Mucosa of descending colon (tissue), 3 donors: ENCODE results near the gene MAFG. TPM values are rescaled to one million over a fixed set of nuclear protein-coding genes. Genes with fewer than 3 reads are reported as not detected.

Experiments
- ATAC-seq: fragments of 200-7000 bp; cut with Tn5 transposase; one replicate; pipeline ENCODE4 v1.9.1; 2020; ENCODE audit warnings: mild to moderate bottlenecking, moderate library complexity
- DNase-seq, 3 donors: peaks; one replicate each; pipeline ENCODE4 v3.0.0-alpha.2; 2020
- H3K36me3 ChIP-seq: fragments of 200-600 bp; one replicate; pipeline ENCODE4 v1.8.0; 2021; ENCODE audit warnings: low read depth, mild to moderate bottlenecking
- H3K4me1 ChIP-seq: fragments of 200-600 bp; one replicate; pipeline ENCODE4 v1.8.0; 2021; ENCODE audit warnings: low read depth, mild to moderate bottlenecking
- H3K4me3 ChIP-seq: fragments of 200-600 bp; one replicate; pipeline ENCODE4 v1.8.0; 2021; ENCODE audit warnings: mild to moderate bottlenecking
- H3K9me3 ChIP-seq: fragments of 200-600 bp; one replicate; pipeline ENCODE4 v1.8.0; 2021; ENCODE audit warnings: mild to moderate bottlenecking
- intact Hi-C, 2 donors: fragments of 100-400 bp; cut with DNase I in 1 of 2; cut with micrococcal nuclease in 1 of 2; formaldehyde crosslinking; loops; one replicate each; pipeline versions ENCODE4 v1.11.0 to v1.11.1; 2022; cut with DNase I, micrococcal nuclease
- total RNA-seq, 3 donors: library from RNA; stranded (reverse); fragmentation: NEBNext Ultra II Directional in 2 of 3; extraction: Animal tissue kit (Norgen Biotek cat#: 25700) in 2 of 3; gene quantifications; one replicate each; pipeline versions ENCODE4 v1.2.1 to v1.2.4, GENCODE V29; 2021 to 2023
- TF ChIP-seq, protein P1 (sequence below): fragments of 200-600 bp; IDR thresholded peaks from one replicate; pipeline ENCODE4 v1.8.0; 2022; ENCODE audit warnings: antibody characterized with exemption, mild to moderate bottlenecking
- donor health status: DM: no; HTN: no; CAD: no; lungs with moderate emphysema.
- donor health status: DM: no; HTN: no; CAD: no.
- donor health status: DM: no; HTN: yes; CAD: no.

Gene MAFG
- total RNA-seq, 3 donors from 2014 or later = 17.4 to 34.0 (median 21.1) TPM

DNA sequence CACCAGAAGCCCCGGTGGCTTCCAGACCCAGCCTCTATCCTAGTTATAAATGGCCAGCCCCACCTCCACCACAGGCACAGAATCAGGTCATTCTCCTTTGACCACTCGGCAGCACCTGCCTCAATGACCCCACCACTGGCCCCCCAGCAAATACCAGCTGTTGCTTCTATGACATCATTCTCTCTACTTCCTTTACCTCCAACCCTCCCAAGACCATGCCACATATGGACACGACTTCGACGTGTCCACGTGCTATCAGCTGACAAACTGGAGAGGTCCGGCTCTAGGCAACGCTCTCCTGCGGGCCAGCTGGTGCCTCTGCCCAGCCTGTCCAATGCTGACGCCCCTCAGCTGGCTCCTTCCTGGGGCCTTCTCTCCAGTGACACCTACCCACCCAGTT is 42.1 kb downstream of the MAFG start:
- intact Hi-C loops = no loop called here
- no peak for ATAC-seq
- peaks cover 13% of the 10 kb centered on the region for H3K36me3 ChIP-seq

DNA sequence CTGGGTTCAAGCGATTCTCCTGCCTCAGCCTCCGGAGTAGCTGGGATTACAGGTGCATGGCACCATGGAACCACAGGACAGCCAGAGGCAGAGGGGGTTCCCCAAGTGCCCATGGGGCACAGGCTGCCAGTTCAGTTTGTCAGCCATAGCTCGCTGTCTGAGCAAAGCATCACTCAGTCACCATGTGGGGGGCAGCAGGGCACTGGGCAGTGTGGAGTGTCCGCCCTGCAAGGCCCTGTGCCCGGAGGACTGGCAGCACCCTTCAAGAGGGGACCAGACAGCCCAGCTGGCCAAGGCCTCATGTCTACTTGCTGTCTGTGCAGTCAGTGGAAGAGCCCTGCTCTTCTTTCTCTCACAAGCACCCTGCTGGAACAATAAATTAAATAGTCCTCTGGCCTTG is 42.6 kb downstream of the MAFG start:
- ATAC-seq (no peak), DNase-seq (no peak)
- intact Hi-C loops = no loop called here
- Histone ChIP-seq H3K4me1 (peaks cover 6% of the 10 kb centered on the region), H3K4me3 (no peak overlapping the region), H3K9me3 (no peaks in the 10 kb centered on the region), H3K36me3 (peaks cover 13% of the 10 kb centered on the region)
- TF ChIP-seq, protein P1, sequence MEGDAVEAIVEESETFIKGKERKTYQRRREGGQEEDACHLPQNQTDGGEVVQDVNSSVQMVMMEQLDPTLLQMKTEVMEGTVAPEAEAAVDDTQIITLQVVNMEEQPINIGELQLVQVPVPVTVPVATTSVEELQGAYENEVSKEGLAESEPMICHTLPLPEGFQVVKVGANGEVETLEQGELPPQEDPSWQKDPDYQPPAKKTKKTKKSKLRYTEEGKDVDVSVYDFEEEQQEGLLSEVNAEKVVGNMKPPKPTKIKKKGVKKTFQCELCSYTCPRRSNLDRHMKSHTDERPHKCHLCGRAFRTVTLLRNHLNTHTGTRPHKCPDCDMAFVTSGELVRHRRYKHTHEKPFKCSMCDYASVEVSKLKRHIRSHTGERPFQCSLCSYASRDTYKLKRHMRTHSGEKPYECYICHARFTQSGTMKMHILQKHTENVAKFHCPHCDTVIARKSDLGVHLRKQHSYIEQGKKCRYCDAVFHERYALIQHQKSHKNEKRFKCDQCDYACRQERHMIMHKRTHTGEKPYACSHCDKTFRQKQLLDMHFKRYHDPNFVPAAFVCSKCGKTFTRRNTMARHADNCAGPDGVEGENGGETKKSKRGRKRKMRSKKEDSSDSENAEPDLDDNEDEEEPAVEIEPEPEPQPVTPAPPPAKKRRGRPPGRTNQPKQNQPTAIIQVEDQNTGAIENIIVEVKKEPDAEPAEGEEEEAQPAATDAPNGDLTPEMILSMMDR = no peak

More for the DNA sequence above, 42.1 kb downstream of the MAFG start:
- TF ChIP-seq, protein P1 = no peak
- no peaks in the 10 kb centered on the region for H3K9me3 ChIP-seq
- H3K4me3 ChIP-seq = no peak overlapping the region
- DNase-seq = no peak
- H3K4me1 ChIP-seq = peaks cover 11% of the 10 kb centered on the region

DNA sequence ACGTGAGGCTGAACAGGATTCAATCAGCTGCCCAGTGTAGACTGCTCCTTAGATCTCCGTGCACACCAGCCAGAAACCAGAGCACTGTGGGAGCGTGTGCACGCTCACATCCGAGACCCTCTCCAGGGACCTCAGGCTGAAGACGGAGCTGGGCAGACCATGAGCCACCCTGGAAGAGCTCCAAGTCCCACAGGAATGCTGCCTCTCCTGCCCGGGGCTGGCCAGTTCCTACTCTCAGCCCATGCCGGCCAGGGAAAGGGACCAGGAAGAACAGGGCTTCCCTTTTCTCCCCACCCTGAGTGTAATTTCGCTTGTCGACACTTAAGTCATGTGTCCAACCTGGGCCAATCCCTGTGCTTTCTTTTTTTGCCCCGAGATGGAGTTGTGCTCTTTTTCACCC is 43.0 kb downstream of the MAFG start:
- TF ChIP-seq, protein P1 = no peak
- intact Hi-C loops = no loop called here
- H3K4me3 ChIP-seq = no peak overlapping the region
- H3K36me3 ChIP-seq = peaks cover 13% of the 10 kb centered on the region
- H3K4me1 ChIP-seq = peaks cover 2% of the 10 kb centered on the region
- H3K9me3 ChIP-seq = no peaks in the 10 kb centered on the region
- DNase-seq (no peak), ATAC-seq (peak; percentile 17)

DNA sequence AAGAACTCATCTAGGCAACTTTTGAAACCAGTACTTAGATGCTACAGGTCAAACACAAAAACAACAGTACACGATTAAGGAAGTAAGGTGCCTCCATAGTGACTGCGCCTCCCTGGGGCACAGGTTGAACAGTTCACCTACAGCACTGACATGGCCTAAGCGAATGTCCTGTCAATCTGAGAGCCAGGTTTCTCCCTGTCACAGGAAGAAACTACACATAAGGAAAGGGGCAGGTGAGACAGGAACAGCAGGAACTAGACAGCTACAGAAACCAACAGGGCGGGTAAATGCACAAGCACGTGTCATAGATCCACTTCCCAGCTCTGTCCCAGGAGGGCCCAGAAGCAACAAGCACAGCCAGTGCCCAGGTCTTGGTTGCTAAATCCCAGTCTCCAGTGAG is 48.4 kb downstream of the MAFG start:
- intact Hi-C loops = no loop called here

DNA sequence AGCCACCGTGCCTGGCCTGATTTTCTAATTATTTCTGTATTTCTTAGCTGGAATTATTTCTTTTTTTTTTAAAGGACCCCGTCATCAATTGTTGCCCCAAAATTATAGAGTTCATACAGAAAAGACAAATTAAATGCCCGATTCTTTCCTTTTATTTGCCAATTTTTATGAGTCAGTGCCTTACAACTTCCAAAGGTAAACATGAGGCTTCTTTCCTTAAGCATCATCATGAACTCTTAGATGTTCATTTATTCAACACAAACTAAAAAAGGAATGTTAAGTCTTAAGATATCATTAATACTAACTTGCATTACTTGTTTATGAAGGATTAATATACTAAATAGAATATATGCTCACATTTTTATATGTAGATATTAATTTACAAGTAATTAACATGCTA is 49.2 kb downstream of the MAFG start:
- TF ChIP-seq, protein P1 = no peak
- Histone ChIP-seq H3K4me1 (no peaks in the 10 kb centered on the region), H3K36me3 (no peaks in the 10 kb centered on the region), H3K4me3 (no peak overlapping the region), H3K9me3 (no peaks in the 10 kb centered on the region)
- intact Hi-C loops = no loop called here
- ATAC-seq (no peak), DNase-seq (no peak)

More for the DNA sequence above, 48.4 kb downstream of the MAFG start:
- Histone ChIP-seq H3K36me3 (no peaks in the 10 kb centered on the region), H3K4me3 (no peak overlapping the region), H3K9me3 (no peaks in the 10 kb centered on the region), H3K4me1 (no peaks in the 10 kb centered on the region)
- DNase-seq = no peak
- TF ChIP-seq, protein P1 = no peak
- ATAC-seq = no peak

DNA sequence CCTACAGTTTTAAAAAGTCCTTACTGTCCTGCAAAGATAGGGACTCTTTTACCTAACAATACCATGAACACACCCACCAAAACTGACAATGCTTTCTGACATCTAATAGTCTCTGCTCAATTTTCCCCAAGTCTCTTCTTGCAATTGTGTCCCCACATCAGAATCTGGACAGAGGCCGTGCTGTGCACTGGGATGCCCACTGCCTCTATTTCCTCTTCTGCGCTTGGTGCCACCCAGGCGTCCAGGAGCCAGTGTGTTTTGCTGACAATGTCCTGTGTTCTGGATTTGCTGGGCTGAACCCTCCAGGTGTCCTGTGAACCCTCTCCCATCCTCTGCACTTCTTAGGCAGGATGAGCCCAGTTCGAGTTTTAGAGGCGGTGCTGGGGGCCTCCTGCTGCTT is 50.0 kb downstream of the MAFG start:
- TF ChIP-seq, protein P1 = no peak
- Histone ChIP-seq H3K9me3 (no peaks in the 10 kb centered on the region), H3K4me1 (peaks cover 3% of the 10 kb centered on the region), H3K4me3 (no peak overlapping the region), H3K36me3 (no peaks in the 10 kb centered on the region)
- no peak for DNase-seq
- no peak for ATAC-seq
- intact Hi-C loops = no loop called here
